ENCODE results near the gene KLF6.

Gene KLF6

DNA sequence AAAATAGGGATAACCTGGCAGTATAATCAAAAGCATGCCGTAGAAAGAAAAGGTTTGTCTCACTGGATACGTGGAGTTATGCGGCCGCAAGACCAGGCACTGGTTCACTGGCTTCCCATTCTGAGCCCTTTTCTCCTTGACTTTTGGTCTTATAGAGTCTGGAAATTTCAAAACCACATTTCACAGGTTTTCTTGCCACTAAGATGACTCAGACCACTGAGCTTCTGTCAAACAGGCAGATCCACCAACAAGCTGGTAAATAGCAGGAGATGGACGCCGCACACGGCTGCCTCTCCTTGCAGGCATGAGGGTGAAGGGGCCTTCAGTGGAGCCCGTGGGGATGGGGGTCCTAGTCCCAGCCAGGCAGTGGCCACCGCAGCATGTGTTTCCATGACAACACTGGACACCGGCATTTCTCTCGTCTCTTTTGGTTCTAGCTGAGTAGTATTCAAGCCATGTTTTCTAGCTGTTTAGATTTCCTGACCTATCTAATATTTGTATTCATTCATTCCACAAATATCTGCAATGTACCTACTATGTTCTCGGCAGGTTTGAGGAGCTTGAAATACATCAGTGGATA is 55.5 kb downstream of the KLF6 start:
- DNase-seq (ENCODE audit: low spot score), result no peak

- no peak for DNase-seq (ENCODE audit: low spot score)
These were observed 56.4 kb downstream of the KLF6 start for GRCh38 chr10:3728563-3728962.

GRCh38 chr10:3727268-3727667 is 57.7 kb downstream of the KLF6 start:
- DNase-seq (ENCODE audit: low spot score), result no peak

Measured in AG08396 (cell line).